Measurements from ENCODE around the gene PNPO.

DNA sequence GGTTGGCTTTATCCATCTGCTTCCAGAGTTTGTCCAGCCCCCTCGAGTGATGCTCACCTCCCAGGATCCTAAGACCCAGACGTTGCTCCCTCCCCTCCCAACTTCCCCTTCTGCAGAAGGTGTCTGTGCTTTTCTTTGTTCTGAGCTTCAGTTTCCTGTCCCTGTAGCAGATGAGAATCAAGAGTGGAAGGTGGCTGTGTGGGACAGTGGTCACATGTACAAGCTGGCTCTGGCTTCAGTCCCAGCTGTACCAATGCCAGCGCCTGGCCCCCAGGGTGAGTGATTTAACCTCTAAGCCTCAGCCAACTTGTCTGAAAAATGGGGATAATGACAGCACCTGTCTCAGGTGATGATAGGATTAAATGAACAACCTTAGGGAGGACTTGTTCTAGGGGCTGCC is 8.6 kb downstream of the PNPO start:
- TF ChIP-seq, protein P1, sequence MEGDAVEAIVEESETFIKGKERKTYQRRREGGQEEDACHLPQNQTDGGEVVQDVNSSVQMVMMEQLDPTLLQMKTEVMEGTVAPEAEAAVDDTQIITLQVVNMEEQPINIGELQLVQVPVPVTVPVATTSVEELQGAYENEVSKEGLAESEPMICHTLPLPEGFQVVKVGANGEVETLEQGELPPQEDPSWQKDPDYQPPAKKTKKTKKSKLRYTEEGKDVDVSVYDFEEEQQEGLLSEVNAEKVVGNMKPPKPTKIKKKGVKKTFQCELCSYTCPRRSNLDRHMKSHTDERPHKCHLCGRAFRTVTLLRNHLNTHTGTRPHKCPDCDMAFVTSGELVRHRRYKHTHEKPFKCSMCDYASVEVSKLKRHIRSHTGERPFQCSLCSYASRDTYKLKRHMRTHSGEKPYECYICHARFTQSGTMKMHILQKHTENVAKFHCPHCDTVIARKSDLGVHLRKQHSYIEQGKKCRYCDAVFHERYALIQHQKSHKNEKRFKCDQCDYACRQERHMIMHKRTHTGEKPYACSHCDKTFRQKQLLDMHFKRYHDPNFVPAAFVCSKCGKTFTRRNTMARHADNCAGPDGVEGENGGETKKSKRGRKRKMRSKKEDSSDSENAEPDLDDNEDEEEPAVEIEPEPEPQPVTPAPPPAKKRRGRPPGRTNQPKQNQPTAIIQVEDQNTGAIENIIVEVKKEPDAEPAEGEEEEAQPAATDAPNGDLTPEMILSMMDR (IDR thresholded peaks at IDR 0.05; ENCODE audit: low read length): no peak
- no peak for TF ChIP-seq EZH2phosphoT487 (IDR thresholded peaks at IDR 0.05; ENCODE audit: low read length)
